Ishikawa (cell line): Measurements from ENCODE around the gene CLSTN2.

Experiments
- CEBPB ChIP-seq: IDR thresholded peaks from 2 replicates; pipeline ENCODE4 v1.6.1; 2012
- CREB1 ChIP-seq: IDR thresholded peaks from 2 replicates; pipeline ENCODE4 v1.6.1; 2012; ENCODE audit warnings: low read depth
- EGR1 ChIP-seq: IDR thresholded peaks from 2 replicates; pipeline ENCODE4 v1.6.1; 2012
- EP300 ChIP-seq: IDR thresholded peaks from 2 replicates; pipeline ENCODE4 v1.6.1; 2012; ENCODE audit warnings: borderline replicate concordance
- FOXM1 ChIP-seq: IDR thresholded peaks from 2 replicates; pipeline ENCODE4 v1.6.1; 2012; ENCODE audit warnings: low read depth, borderline replicate concordance
- MAX ChIP-seq: IDR thresholded peaks from 2 replicates; pipeline ENCODE4 v1.6.1; 2012
- NFIC ChIP-seq: IDR thresholded peaks from 2 replicates; pipeline ENCODE4 v1.6.1; 2012
- RAD21 ChIP-seq: IDR thresholded peaks from 2 replicates; pipeline ENCODE4 v1.6.1; 2012; ENCODE audit warnings: low read depth
- REST ChIP-seq: IDR thresholded peaks from 2 replicates; pipeline ENCODE4 v1.6.1; 2012; ENCODE audit warnings: low read depth, mild to moderate bottlenecking
- TAF1 ChIP-seq: IDR thresholded peaks from 2 replicates; pipeline ENCODE4 v1.6.1; 2012; ENCODE audit warnings: low read depth, mild to moderate bottlenecking
- TCF12 ChIP-seq: IDR thresholded peaks from 2 replicates; pipeline ENCODE4 v1.6.1; 2012; ENCODE audit warnings: low read depth
- TEAD4 ChIP-seq: IDR thresholded peaks from 2 replicates; pipeline ENCODE4 v1.6.1; 2012
- USF1 ChIP-seq: IDR thresholded peaks from 2 replicates; pipeline ENCODE4 v1.6.1; 2012
- YY1 ChIP-seq: IDR thresholded peaks from 2 replicates; pipeline ENCODE4 v1.6.1; 2012; ENCODE audit warnings: low read depth
- ZBTB7A ChIP-seq: IDR thresholded peaks from 2 replicates; pipeline ENCODE4 v1.6.1; 2012; ENCODE audit warnings: low read depth

The CLSTN2 gene

DNA sequence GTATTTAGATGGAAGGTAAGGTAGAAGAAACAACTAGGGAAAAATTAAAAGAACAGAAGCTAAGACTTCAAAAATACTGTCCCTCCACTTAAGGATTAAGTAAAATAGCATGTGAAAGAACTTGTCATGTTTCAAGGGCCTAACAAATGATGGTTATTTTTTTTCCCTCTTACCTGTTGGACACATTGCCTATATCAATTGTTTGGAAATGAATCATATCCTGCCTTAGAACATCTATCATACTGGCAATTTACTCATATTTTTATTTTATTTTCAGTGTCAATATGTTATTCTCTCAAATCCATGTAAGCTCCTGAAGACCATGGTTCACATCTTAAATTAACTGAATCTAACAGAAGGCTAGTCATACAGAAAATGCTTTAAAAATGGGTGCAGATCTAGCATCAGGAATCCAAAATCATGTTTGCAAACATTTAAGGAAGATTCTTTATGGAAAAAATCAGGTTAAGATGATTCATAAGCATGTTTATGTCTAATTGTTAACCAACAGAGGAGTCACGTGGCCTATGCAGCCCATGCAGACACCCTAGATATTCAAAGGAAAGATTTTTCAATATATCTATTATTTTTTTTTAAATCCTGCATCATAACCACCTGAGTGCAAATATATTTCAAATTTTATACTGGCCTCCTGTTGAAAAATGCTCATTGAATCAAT is 607.1 kb downstream of the CLSTN2 start:
- TF ChIP-seq REST (no peak), TAF1 (no peak), FOXM1 (no peak), EP300 (no peak), NFIC (no peak), EGR1 (no peak), ZBTB7A (no peak), RAD21 (no peak), YY1 (no peak), TEAD4 (no peak)

GRCh38 chr3:140545197-140545596 is 610.2 kb downstream of the CLSTN2 start:
- TF ChIP-seq EGR1 (no peak), CREB1 (no peak), EP300 (no peak), USF1 (no peak), MAX (no peak), NFIC (no peak), TCF12 (no peak), FOXM1 (no peak), TAF1 (no peak)

- TF ChIP-seq TAF1 (no peak), MAX (no peak), FOXM1 (no peak), REST (no peak), EGR1 (no peak), CREB1 (no peak), ZBTB7A (no peak), YY1 (no peak), CEBPB (no peak), TCF12 (no peak), NFIC (no peak), EP300 (no peak), TEAD4 (no peak), USF1 (no peak)
These were observed 610.8 kb downstream of the CLSTN2 start for GRCh38 chr3:140545756-140546155.

GRCh38 chr3:140546649-140547048 is 611.7 kb downstream of the CLSTN2 start:
- TF ChIP-seq RAD21 (peak; percentile 8; the same call in 1 of the 2 replicates), TEAD4 (no peak)

DNA sequence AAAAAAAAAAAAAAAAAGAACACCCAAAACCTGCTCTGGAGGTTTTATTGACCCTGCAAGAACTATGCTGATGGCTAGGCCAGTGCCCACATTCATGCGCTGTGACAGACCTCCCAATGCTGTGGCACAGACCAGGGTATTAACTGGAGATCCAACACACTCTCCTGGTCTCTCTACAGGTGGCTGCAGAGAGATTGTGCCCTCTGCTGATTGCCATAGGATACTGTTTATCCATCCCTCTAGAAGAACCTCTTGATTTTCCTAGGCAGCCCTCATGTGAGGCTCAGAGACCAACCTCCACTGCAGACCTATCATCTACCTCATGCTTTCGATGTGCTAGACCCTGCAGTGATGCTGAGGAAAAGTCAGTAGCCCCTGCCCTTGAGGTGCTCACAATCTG is 617.4 kb downstream of the CLSTN2 start:
- TF ChIP-seq NFIC (no peak), YY1 (no peak), CREB1 (no peak)

GRCh38 chr3:140552898-140553297 is 617.9 kb downstream of the CLSTN2 start:
- no peak for TF ChIP-seq YY1
- no peak for TF ChIP-seq USF1
- TF ChIP-seq RAD21, result peak; percentile 20; the same call in 1 of the 2 replicates

DNA sequence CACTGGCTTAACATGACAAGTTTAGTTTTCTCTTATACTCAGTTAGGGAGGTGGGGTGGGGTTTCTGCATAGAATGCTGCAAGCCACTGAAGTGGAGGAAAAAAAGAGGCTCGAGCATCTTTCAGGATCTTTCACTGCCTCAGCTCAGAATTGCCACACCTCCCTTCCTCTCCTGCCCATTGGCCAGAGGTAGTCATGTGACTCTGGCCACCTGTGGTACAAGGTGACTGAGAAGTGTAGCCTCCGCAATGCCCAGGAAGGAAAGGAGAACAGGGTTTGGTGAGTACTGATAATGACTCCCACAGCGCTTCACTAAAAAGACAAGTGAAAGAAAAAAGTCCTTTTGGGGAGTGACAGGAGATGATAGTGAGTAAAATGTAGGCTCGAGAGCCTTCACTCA is 618.6 kb downstream of the CLSTN2 start:
- TF ChIP-seq USF1 (peak; percentile 45), CEBPB (no peak)
